DMS 273 treated with DMSO at 0.1 percent for 48 hours (cell line): Measurements from ENCODE around the gene FRYL.

Experiments used
- DNase-seq: peaks from one replicate; lab custom pipeline; 2025; lab: John Stamatoyannopoulos, UW

Gene FRYL

GRCh38 chr4:48557478-48557877 lies 222.6 kb downstream of the FRYL start:
- DNase-seq: no peak

- DNase-seq: no peak
Observed at GRCh38 chr4:48556268-48556667, 223.8 kb downstream of the FRYL start.

- no peak for DNase-seq
Observed at GRCh38 chr4:48554606-48555005, 225.5 kb downstream of the FRYL start.

GRCh38 chr4:48553720-48554119 lies 226.4 kb downstream of the FRYL start:
- no peak for DNase-seq

- DNase-seq: no peak
Observed at GRCh38 chr4:48546336-48546735, 233.7 kb downstream of the FRYL start.

GRCh38 chr4:48543796-48544195 lies 236.3 kb downstream of the FRYL start:
- DNase-seq: no peak

GRCh38 chr4:48542888-48543287 lies 237.2 kb downstream of the FRYL start:
- DNase-seq: no peak

- DNase-seq: no peak
Observed at GRCh38 chr4:48539597-48539996, 240.5 kb downstream of the FRYL start.

- DNase-seq: peak; percentile 12
Observed at GRCh38 chr4:48538358-48538757, 241.7 kb downstream of the FRYL start.

- no peak for DNase-seq
Observed at GRCh38 chr4:48526406-48526805, 253.7 kb downstream of the FRYL start.

- DNase-seq: no peak
Observed at GRCh38 chr4:48518143-48518542, 261.9 kb downstream of the FRYL start.

- no peak for DNase-seq
Observed at GRCh38 chr4:48509543-48509942, 270.5 kb downstream of the FRYL start.

- no peak for DNase-seq
Observed at GRCh38 chr4:48506716-48507115, 273.4 kb downstream of the FRYL start.

- no peak for DNase-seq
Observed at GRCh38 chr4:48504352-48504751, 275.7 kb downstream of the FRYL start.

GRCh38 chr4:48504026-48504330 lies 276.1 kb downstream of the FRYL start:
- no peak for DNase-seq

- DNase-seq: no peak
Observed at GRCh38 chr4:48503233-48504025, 276.6 kb downstream of the FRYL start.

- DNase-seq: no peak
Observed at GRCh38 chr4:48499551-48500066, 280.5 kb downstream of the FRYL start.

GRCh38 chr4:48498895-48499294 lies 281.2 kb downstream of the FRYL start:
- no peak for DNase-seq

GRCh38 chr4:48495941-48496340 lies 284.1 kb downstream of the FRYL start:
- no peak for DNase-seq

- no peak for DNase-seq
Observed at GRCh38 chr4:48493452-48494100, 286.5 kb downstream of the FRYL start.

- no peak for DNase-seq
Observed at GRCh38 chr4:48491514-48492176, 288.4 kb downstream of the FRYL start.

- DNase-seq: no peak
Observed at GRCh38 chr4:48490680-48491513, 289.2 kb downstream of the FRYL start.
